NCI-H187 treated with DMSO at 0.1 percent for 48 hours (cell line): ENCODE results near the gene GALNT9.
"Not testable (repeated sequence)": the region's sequence is repeated elsewhere in the genome, so short reads cannot be mapped to it uniquely, and the experiment has no call there.

ENCODE experiments used
- DNase-seq: peaks from one replicate; lab custom pipeline; 2025; lab: John Stamatoyannopoulos, UW

The GALNT9 gene

DNA sequence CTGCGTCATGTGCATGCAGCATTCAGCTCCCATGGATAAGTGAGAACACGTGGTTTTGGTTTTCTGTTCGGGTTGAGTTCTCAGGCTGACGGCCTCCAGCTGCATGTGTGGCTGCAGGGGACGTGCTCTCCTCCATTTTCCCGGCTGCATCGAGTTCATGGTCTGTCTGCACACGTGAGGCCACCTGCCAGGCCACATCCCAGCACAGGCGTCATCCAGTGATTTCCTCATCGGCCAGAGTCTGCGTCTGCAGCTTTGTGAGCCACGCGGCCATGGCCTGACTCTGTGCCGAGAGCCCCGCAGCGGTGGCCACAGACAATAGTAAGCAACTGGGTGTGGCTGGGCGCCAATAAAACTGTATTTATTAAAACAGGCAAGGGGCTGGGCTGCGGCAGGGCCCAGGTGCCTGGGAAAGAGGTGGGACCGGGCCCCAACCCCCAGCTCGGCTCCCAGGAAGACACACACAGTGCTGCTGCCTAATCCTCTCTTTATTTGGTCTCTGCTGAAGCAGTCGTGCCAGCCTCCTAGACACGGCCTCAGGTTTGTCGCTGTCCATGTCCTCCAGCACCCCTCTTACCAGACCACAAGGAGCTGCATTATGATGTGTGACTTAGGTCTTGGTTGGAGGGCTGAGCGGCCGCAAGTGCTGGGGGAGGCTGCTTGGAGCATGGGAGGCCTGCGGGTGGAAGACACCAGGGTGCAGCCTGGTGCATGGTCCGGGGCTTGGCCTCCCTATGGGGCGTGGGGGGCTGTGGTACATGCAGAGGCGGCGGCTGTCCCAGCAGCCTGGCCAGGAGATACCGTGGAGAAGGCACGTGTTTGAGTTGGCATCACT is 133.1 kb downstream of the GALNT9 start:
- DNase-seq, result peak; percentile 19

DNA sequence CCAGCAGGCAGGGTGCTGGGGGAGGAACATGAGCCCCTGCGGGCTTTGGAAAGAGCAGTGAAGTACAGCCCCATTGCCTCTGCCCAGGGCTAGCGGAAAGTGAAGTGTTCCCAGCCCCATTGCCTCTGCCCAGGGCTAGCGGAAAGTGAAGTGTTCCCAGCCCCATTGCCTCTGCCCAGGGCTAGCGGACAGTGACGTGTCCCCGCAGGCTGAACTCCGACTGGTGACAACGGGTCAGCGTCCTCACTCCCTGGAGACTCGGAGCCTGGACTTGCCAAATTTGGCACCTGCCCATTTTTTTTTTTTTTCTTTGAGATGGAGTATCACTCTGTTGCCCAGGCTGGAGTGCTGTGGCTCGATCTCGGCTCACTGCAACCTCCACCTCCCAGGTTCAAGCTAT is 134.1 kb downstream of the GALNT9 start:
- DNase-seq, result not testable (repeated sequence)

DNA sequence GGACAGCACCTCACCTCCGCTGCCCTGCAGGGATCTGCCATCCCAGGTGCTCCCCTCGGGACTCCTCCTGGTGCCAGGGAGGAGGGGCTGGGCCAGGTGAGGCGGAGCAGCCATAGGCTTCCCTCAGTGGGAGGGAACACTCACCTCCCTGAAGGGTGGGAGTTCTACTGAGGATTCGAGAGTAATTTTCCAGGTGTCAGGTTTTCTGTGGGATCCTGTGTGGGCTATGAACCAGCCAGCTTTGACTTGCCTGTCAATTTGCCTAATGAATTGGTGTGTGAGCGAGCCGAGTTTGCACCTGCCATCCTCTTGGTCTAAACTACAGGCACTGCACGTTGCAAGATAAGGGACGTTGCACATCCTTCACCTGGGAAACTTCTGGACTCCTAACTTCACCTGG is 134.8 kb downstream of the GALNT9 start:
- no peak for DNase-seq

DNA sequence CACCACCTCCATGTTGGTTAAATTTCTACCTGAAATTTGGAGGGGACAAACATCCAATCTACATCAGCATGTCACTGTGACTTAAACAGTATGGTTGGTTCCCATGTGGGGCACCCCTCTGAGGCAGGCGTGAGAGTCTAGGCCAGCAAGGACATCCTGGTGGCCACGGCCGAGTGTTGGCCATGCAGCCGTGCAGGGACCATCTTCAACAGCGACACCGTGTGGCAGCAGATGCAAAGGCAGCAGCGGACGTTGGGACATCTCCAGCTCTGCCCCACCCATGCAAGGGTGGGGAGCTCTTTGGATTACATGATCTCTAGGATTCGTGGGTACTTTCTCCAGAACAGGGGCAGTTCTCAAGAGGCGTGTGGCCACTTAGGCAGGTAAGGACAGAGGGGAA is 135.3 kb downstream of the GALNT9 start:
- DNase-seq, result no peak

DNA sequence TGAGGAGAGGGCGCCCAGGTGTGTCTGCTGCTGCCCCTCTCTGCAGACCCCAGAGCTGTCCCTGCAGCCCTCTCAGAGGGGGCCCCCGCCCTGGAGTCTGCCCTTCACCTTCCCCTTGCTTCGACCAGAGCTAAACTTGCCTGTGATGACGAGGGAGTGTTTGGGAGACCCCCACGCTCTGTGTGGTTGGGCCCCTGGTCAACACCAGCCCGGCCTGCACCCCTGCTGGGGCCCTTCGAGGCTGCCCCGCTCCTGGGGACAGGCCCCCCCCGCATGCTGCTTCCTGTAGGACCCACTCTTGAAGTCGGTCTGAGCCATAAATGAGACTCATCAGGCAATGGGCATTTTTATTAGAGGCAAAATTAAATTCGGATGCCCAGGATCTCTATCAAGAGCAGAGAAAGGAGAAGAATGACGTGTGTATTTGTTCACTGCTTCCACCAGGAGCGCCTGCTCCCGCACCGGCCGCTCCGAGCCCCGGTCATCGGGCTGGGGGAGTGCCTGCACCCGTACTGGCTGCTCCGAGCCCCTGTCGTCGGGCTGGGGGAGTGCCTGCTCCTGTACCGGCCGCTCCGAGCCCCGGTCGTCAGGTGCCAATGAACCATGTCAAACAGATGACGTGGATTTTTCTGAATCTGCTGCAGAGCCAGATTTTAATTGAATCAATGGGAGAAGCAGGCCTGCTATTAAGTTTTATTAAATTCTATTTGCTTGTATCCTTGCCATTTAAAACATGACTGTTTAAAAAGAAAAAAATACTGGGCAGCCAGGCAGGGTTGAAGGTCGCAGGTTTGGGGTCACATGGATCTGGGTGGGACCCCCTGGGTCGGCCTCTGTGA is 137.5 kb downstream of the GALNT9 start:
- DNase-seq, result no peak

DNA sequence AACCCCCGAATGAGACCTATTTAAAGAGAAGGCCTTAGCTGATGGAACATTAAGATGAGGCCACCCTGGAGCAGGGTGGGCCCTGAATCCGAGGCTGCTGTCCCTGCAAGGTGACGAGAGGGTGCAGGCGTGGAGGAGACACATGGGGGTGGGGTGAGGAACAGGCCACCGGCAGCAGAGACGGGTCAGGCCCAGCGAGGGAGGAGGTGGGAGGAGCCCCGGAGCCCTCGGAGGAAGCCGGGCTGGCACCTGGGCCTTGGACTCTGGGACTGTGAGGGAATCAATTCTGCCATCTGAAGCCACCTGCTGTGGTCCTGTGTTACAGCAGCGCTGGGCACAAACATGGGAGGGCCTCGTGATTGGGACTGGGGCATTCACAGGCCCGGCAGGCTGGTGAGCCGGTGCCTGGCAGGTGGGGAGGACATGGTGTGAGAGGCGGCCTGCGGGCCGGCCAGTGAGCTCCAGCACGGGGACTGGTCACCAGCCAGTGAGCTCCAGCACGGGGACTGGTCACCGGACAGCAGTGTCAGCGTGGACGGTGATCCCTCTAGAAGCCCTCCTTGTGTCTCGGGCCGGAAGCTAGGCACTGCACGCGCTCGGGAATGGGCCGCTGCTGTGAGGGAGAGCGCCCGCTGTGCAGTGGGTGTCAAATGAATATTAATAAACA is 138.4 kb downstream of the GALNT9 start:
- no peak for DNase-seq

DNA sequence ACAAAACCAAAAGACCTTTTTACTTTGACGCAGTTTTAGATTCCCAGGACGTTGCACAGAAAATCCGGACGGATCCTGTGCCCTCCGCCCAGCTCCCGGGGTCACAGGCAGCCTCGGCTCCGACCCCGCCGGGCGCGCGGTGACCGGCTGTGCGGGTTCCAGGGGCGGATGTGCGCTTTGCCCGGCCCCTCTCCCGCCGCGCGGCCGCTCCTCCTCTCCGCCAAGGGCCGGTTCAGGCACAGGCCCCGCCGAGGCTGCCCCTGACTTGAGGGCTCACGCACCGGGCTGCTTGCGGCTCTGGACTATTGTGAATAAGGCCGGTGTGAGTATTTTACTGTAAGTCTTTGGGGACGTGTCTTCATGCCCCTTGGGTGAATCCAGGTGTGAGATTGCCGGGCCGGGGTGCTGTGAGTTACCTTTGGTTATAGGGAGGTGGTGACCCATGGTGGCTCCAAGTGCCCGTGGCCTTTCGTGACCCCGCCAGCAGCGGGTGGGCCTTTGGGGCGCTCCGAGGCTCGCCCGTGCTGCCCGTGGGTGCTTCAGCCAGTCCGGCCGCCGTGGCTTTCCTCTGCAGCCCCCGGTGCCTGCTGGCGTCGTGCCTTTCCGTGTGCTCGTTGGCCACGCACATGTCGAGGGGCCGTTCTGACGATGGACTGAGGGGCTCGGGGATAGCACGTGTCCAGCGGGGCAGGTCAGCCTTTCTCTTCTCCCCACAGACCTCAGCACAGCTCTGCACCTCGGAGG is 139.2 kb downstream of the GALNT9 start:
- DNase-seq, result no peak

DNA sequence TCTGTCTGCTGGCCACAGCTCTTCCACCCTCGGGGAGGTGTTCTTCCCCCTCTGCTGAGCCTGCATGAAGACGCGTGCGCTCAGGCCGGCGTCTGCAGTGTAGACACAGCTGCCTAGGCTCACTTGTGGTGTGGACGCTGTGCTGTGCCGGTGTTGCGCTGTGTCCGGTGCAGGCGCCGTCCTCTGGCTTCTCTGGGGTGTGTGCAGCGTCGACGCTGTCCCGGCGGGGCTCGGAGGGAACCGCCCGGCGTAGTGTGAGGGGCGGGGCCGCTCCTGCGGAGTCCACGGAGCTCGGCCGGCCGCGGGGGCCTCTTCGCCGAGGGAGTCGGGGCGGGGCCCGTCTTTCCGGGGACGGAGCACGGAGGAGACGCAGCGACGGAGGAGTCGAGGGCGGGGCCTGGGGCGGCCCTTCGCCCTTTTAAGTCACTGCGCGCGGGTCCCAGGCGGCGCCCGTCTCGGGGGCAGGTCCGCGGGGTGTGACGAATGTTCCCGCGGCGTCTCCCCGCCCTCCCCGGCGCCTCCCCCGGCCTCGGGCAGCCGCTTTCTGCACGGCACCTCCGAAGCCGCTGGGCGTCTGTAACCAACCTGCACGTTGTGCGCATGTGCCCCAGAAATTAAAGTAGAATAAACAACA is 139.9 kb downstream of the GALNT9 start:
- DNase-seq, result peak; percentile 41

DNA sequence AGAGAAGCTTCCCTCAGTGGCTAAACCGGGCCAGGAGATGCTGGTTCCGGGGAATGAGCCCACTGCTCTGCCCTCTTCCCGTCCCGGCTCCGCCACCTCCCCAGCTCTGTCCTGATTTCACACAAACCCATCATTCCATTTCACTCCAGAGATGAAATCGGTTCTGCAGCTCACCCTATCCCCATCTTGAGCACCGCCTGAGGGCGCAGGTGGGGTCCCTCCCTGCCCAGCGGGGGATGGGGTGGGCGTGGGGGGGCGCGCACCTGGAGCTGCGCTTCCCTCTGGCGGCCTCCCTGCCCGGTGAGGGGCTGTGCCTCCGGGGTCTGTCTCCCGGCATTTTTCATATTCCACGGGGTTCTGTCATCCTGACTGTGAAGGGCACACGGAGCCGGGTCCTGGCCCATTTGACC is 140.5 kb downstream of the GALNT9 start:
- no peak for DNase-seq

DNA sequence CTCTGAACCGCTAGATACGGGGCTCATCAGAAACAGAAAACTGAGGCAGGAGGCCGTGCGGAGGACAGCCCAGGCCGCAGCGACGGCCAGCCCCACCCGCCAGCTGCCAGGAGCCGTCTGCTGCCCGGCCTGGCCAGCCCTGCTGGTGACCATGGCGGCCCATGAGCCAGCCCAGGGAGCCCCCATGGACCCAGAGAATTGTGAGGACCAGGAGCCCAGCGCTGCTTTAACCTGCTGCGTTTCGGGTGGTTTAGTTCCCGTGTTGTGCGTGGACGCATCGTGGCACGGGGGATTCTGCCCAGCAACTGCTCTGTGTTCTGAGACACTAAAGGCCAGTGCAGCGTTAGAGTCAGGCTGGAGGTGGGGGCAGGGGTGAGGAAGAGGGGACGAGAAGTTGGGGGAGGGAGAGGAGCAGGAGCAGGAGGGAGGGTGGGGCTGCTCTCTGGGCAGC is 140.9 kb downstream of the GALNT9 start:
- no peak for DNase-seq

DNA sequence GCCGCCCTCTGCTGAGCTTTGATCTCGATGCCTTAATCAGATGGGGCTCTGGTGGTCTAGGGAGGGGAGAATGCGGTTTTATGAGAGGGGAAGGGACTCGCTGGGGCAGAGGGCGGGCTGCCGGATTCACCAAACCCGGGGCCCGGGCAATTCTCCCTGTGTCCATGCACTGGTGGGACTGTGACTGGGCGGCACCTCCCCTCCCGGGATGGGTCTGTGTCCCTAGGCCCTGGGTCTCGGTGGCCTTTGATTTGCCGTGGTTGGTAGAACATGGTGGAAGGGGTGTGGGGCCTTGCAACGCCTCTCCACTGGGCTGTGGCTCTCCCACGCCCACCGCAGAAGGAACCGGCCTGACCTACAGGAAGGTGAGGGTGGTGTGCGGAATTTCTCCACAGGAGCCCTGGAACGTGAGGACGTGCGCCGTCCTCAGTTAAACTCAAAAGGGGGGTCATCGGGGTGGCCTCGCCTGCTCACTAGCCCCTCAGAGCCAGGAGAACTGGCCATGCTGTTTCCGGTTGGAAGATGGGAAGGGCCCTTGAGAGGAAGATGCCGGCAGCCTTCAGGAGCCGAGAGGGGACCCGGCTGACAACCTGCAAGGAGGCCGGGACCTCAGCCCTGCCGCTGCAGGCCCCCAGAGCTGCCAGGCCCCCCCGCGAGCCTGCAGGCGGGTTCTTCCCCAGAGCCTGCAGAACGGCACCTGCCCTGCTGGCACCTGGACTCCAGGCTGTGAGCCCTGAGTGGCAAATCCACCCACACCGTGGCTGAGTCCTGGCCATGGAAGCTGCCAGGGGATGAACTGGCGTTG is 141.5 kb downstream of the GALNT9 start:
- no peak for DNase-seq

DNA sequence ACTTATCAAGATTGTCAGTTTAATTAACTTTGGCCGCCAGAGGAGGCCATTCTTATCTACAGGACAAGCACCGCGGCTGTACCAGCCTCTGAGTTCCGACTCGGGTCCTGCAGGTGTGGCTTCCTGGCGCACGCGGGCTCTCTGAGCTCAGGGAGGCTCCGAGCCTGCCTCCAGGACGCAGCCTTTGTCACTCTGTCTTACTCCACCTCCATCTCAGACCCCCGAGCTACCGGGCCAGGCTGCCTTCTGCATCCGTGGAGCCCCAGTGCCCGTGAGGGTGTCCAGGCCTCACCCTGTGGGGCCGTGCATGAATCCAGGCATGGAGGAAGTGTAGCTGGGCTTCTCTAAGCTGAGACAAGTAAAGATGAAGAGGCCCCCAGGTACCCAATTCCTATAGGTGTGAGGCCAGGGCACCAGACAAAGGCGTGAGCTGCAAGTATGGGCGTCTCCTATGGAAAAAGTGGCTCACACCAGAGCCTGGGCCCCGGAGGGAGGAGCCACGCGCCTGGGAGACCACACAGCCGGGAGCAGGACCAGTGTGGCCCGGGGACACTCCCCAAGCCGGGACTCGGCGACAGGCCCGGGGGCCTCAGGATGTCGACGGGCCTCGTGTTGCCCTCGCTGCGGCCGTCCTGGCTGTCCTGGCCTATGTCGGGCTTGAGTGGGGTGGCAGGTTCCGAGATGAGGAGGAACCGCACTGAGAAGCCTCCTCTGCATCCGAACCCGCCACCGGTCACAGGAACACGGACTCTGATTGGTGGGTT is 142.3 kb downstream of the GALNT9 start:
- no peak for DNase-seq

DNA sequence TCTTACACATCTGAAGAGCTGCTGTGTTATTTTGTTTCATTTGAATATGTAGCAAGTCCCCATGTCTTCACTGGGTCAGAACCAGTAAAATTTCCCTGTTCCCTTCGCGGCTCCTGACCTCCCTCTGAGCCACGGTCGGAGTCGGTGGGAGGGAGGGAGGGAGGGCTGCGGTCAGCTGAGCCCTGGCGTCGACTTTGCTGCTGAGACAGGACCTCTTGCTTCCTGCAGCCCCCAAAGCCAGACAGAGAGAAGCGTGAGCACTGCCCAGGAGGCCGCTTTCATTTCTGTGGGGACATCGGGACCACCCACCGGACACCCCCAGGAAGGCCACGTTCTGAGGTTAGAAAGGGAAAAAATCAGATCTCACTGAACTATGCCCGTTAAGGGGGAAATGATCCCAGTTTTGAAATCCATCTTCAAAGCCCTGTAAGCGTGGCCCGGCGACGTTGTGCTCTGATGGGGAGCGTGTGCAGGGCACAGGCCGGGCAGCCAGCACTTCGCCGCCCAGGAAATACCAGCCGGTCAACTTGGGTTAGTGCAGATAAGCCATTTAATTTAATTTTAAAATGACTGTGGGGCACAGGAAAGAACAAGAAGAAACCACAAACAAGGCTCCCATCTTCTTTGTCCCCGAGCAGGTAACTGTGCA is 143.1 kb downstream of the GALNT9 start:
- DNase-seq, result no peak

DNA sequence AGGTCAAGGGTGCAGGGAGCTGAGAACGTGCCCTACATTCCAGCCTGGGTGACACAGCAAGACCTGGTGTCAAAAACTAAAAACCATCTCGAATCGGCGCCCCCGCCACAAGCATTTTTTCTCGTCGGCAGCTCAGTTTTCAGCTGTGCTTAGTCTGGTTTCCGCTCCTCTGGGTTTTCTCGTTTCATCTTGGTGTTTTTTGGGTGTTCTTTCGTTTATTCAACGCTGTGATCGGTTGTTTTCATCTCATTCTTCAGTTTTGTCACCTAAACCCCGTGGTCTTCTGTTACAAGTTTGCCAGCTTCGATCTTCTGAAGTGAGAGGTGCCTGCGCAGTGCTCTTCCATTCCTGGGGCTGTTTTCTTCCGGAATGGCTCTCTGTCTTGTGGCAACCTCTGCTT is 143.7 kb downstream of the GALNT9 start:
- DNase-seq, result no peak

DNA sequence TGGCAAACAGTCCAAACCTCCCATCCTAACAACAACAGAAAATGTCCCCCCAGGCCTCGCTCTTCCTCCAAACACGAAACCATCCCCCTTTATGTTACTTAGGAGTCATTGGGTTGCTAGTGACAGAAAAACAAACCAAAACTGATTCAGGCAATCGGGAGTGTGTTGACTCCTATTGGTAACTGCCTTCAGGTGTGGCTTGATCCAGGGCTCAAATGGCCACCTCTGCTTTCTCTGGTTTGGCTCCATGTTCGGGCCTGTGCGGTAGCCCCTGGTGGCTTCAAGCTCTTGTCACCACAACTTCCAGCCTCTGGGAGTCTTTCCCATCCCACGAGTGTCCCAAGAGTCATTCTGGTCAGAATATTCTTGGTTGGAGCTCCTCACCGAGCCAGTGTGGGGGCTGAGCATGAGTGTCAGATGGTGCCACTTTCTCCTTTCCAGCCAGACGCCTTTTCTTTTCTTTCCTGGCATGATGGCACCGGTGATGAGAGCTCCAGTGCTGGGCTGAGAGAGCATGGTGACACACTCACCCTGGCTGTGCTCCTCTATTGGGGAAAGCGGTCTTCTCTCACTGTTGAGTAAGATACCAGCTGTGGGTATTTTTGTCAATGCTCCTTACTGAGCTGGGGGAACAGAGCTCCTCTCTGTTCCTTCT is 146.6 kb downstream of the GALNT9 start:
- no peak for DNase-seq

DNA sequence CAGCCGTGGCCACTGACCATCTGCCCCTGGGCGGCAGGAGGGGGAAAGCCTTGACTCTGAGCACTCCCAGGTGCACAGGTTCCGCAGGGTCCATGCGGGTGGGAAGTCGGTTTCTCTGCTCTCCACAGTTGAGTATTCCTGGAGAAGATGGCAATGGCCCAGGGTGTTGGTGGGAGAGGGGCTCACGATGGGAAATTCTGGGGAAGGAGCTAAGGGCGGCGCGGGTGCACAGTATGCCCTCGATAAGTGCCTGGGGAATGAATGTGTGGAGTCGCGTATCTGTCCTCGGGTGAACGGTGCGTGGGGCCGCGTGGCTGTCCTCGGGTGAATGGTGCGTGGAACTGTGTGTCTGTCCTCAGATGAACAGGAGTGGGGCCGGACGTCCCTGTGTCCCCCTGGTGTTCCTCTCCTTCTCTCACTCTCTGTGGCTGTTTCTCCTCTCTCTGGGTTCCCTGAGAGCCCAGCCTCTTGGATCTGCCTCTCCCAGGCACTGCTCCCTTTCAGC is 147.1 kb downstream of the GALNT9 start:
- no peak for DNase-seq

DNA sequence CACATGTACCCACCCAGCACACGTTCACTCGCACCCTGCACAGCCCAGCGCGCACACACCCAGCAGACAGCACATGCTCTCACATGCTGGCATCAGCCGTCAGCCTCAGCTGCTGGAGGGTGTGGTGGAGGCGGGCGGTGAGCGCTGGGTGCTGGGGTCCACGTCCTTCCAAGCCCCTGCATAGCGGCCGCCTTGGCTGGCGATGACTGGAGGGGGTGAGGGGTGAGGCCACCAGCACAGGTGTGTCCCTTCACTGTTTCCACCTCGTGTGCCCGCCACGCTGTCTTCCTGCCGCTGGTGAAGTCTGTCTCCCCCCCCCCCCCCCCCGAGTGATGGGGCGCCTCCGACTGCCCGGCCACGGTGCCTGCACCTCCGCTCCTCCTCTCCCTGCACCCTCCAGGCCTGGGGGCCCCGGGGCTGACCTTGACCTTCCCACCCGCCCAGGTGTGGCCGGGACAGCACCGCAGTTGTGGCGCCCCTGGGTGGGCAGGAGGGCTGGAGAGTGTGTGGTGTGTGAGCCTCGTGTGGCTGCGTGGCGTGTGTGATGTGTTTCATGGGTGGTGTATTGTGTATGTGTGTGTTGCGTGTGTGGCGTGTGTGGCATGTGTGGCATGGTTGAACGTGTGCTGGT is 147.7 kb downstream of the GALNT9 start:
- DNase-seq, result no peak
